Testis (tissue), 2 donors: ENCODE measurements around the gene RC3H2.

ENCODE experiments used
- POLR2A ChIP-seq: fragments of 450-650 bp; IDR thresholded peaks from one replicate; pipeline ENCODE4 v1.6.1; 2017; ENCODE audit warnings: antibody characterized with exemption, mild to moderate bottlenecking, moderate library complexity
- TF ChIP-seq, protein P1 (sequence below), 3 experiments: fragments of 450-650 bp in 2 of 3; fragments of 200-600 bp in 1 of 3; sonication (generic) in 1 of 3; IDR thresholded peaks; one replicate each; pipeline ENCODE4 v1.5.1; 2016 to 2019; ENCODE audit warnings: antibody characterized with exemption in 3 of 3, mild to moderate bottlenecking in 2 of 3, moderate library complexity in 1 of 3

DNA sequence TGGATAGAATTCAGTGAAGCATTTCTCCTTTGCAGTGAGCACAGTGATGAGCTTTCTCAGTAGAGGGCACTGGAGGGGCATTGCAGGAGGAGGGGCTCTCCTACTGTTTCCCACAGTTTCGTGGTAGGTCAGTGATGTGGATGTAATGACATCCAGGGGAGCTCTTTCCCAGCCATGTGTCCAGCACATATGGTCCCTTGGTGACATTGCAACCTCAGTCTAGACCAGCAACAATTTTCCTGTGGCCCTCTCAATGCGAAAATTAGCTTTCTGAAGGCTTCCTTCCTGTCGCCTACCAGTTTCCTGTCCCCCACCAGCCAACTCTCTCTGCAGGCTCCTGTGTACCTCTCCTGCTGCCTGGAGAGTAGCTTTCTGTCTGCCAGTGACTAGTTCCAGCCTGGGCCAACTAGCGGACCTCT lies 69.8 kb downstream of the RC3H2 start:
- TF ChIP-seq, protein P1, sequence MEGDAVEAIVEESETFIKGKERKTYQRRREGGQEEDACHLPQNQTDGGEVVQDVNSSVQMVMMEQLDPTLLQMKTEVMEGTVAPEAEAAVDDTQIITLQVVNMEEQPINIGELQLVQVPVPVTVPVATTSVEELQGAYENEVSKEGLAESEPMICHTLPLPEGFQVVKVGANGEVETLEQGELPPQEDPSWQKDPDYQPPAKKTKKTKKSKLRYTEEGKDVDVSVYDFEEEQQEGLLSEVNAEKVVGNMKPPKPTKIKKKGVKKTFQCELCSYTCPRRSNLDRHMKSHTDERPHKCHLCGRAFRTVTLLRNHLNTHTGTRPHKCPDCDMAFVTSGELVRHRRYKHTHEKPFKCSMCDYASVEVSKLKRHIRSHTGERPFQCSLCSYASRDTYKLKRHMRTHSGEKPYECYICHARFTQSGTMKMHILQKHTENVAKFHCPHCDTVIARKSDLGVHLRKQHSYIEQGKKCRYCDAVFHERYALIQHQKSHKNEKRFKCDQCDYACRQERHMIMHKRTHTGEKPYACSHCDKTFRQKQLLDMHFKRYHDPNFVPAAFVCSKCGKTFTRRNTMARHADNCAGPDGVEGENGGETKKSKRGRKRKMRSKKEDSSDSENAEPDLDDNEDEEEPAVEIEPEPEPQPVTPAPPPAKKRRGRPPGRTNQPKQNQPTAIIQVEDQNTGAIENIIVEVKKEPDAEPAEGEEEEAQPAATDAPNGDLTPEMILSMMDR (IDR thresholded peaks at IDR 0.05), result no peak
- TF ChIP-seq POLR2A, result no peak
